ENCODE data around the gene TMEM9B. TPM values are rescaled to one million over a fixed set of nuclear protein-coding genes. Genes with fewer than 3 reads are reported as not detected.
A peak's percentile ranks its signal among the peaks of the same experiment; 100 is the strongest.

The TMEM9B gene
- polyA plus RNA-seq, 1 of the 3 experiments (the other 2 are of a cell fraction), result 21.8 TPM

GRCh38 chr11:8905528-8906165 is 58.6 kb downstream of the TMEM9B start:
- Histone ChIP-seq H4K20me1 (ENCODE audit: insufficient read depth) (no peaks in the 10 kb centered on the region), H3F3A (replicated peaks; ENCODE audit: insufficient read depth) (peaks cover 37% of the 10 kb centered on the region), H3K9me2 (no peaks in the 10 kb centered on the region), H3K9ac (peak overlapping the region; percentile 21; the same call in 1 of the 2 replicates), H2AFZ (ENCODE audit: low read depth) (no peak overlapping the region), H3K9me3 (no peaks in the 10 kb centered on the region), H3K4me2 (peak overlapping the region; percentile 58), H3K4me1 (ENCODE audit: control insufficient read depth in 1 of 2, insufficient read depth in 2 of 2, low read depth in 1 of 2, low read length in 1 of 2) (peaks cover 5 to 21% of the 10 kb centered on the region in 2 experiments; a peak in 3 of 4 replicates), H3K27me3 (ENCODE audit: insufficient read depth) (no peaks in the 10 kb centered on the region), H3K79me2 (ENCODE audit: insufficient read depth) (no peaks in the 10 kb centered on the region), H3K27ac (ENCODE audit: low read depth in 2 of 2, low read length in 1 of 2) (peak overlapping the region in 1 of 2 experiments; percentile 95; a peak in 2 of 4 replicates), H3K36me3 (replicated peaks in 1 of 2; ENCODE audit: control insufficient read depth in 1 of 2, insufficient read depth in 2 of 2, low read length in 1 of 2) (no peaks in the 10 kb centered on the region), H3K4me3 (ENCODE audit: low read depth in 2 of 2, low read length in 1 of 2) (no peak overlapping the region)
- ChIA-PET CTCF (interaction anchor here (1.1 kb wide), 1 partner anchor 196 kb away, joined by 3 read pairs; no protein-coding TSS in a partner anchor), POLR2A (no interaction called here)
- TF ChIP-seq CHD2 (IDR thresholded peaks at IDR 0.05; ENCODE audit: low read length, partially characterized antibody) (no peak), USF1 (IDR thresholded peaks at IDR 0.05; ENCODE audit: borderline replicate concordance, low read depth) (no peak), TEAD4 (IDR thresholded peaks at IDR 0.05; ENCODE audit: borderline replicate concordance, insufficient read depth) (no peak), FOSL2 (IDR thresholded peaks at IDR 0.05; ENCODE audit: borderline replicate concordance, low read depth) (peak; percentile 55; the same call in 1 of the 2 replicates), NRF1 (IDR thresholded peaks at IDR 0.05; ENCODE audit: low read depth, low read length) (no peak), RAD21 (IDR thresholded peaks at IDR 0.05; ENCODE audit: low read length) (no peak), FOXJ3 (CRISPR knock-in tag; IDR thresholded peaks at IDR 0.05) (no peak), MAX (IDR thresholded peaks at IDR 0.05; ENCODE audit: low read depth) (peak; percentile 53; the same call in 1 of the 2 replicates), NFIC (IDR thresholded peaks at IDR 0.05; ENCODE audit: borderline replicate concordance) (peak; percentile 16; the same call in 1 of the 2 replicates), JUND (IDR thresholded peaks at IDR 0.05) (peak; percentile 42; the same call in 1 of the 2 replicates), TAF1 (IDR thresholded peaks at IDR 0.05; ENCODE audit: borderline replicate concordance, low read depth, low read length) (no peak), CTCF (IDR thresholded peaks at IDR 0.05) (no peak), MXI1 (IDR thresholded peaks at IDR 0.05; ENCODE audit: low read depth, low read length) (peak; percentile 21; the same call in 1 of the 2 replicates), TCF12 (IDR thresholded peaks at IDR 0.05) (peak; percentile 81), ELF1 (IDR thresholded peaks at IDR 0.05) (no peak), GATA2 (CRISPR knock-in tag; IDR thresholded peaks at IDR 0.05) (0 out of 2 replicates have a peak, but pooled peaks have one; percentile 6)
- TF ChIP-seq, protein P1, sequence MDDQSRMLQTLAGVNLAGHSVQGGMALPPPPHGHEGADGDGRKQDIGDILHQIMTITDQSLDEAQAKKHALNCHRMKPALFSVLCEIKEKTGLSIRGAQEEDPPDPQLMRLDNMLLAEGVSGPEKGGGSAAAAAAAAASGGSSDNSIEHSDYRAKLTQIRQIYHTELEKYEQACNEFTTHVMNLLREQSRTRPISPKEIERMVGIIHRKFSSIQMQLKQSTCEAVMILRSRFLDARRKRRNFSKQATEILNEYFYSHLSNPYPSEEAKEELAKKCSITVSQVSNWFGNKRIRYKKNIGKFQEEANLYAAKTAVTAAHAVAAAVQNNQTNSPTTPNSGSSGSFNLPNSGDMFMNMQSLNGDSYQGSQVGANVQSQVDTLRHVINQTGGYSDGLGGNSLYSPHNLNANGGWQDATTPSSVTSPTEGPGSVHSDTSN (IDR thresholded peaks at IDR 0.05), result 0 out of 2 replicates have a peak, but pooled peaks have one; percentile 22
- TF ChIP-seq, protein P2, sequence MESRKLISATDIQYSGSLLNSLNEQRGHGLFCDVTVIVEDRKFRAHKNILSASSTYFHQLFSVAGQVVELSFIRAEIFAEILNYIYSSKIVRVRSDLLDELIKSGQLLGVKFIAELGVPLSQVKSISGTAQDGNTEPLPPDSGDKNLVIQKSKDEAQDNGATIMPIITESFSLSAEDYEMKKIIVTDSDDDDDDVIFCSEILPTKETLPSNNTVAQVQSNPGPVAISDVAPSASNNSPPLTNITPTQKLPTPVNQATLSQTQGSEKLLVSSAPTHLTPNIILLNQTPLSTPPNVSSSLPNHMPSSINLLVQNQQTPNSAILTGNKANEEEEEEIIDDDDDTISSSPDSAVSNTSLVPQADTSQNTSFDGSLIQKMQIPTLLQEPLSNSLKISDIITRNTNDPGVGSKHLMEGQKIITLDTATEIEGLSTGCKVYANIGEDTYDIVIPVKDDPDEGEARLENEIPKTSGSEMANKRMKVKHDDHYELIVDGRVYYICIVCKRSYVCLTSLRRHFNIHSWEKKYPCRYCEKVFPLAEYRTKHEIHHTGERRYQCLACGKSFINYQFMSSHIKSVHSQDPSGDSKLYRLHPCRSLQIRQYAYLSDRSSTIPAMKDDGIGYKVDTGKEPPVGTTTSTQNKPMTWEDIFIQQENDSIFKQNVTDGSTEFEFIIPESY (IDR thresholded peaks at IDR 0.05; ENCODE audit: borderline replicate concordance, low read depth), result no peak
- WGBS (ENCODE audit: low lambda C conversion rate), result 21% methylated on average over 5 of the region's 5 CpGs
- DNase-seq, result no peak
